NCI-H1092 treated with DMSO at 0.1 percent for 48 hours (cell line): ENCODE results near the gene TRIM45.
A peak's percentile ranks its signal among the peaks of the same experiment; 100 is the strongest.

Source experiments
- DNase-seq: peaks from one replicate; lab custom pipeline; 2025; lab: John Stamatoyannopoulos, UW

The TRIM45 gene

GRCh38 chr1:117098287-117098890, 23.2 kb downstream of the TRIM45 start:
- DNase-seq, result no peak

- DNase-seq, result no peak
Measured at GRCh38 chr1:117097443-117097842, 24.1 kb downstream of the TRIM45 start.

- DNase-seq, result no peak
Measured at GRCh38 chr1:117096951-117097408, 24.6 kb downstream of the TRIM45 start.

- no peak for DNase-seq
Measured at GRCh38 chr1:117094841-117095604, 26.5 kb downstream of the TRIM45 start.

DNA sequence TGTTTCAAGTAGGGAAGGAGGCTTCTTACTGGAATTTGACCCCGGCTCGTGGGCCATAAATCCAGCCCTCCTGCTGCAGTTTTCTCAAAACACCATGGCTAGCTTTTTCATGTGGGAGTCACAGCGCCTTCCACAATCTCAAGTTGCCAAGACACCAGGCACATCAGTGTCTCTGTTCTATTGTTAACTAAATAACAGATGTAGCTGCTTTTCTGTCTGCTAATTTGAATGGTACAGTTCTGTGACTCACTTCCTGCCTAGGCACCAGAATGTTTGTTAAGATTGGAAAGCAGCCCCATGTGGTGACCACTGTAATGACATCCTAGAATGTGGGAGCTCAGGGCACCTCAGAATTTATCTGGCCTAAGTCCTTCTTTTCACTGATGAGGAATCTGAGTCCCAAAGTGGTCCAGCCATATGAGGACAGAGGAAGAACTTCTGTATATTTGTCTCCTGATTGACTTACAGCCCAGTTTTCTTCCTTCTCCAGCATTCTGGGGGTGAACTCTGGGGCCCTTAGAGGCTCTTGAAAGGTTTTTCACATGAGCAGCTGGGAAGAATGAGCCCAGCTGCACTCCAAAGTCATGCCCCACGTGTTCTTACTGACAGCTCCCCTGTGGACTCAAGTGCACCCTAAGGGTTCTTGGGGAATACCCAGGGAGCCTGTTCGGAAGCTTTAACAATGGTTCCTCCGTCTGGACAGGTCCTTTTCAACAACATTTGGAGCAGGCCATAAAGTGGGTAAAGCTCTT, 27.5 kb downstream of the TRIM45 start:
- no peak for DNase-seq

DNA sequence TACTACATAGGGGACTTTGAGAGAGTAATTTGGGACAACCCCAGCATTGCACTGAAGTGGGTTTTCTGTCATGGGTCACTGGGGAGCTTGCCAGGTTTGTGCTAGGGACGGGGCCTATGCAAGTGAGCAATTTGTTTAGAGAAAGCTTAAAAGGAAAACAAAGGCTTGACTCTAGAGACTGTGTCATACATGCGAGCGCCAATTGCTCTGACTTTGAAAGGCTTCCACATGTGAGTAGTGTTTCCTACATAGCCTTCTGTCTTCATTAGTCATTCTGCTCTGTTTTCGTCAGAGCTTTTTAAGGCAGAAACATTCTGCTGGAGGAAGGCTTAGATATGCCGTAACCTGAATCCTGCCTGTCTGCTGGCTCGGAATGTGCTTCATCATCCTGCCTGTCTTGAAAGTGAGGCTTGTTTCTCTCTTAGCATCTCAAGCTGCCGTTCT, 28.4 kb downstream of the TRIM45 start:
- DNase-seq, result no peak

GRCh38 chr1:117092594-117092993, 29.0 kb downstream of the TRIM45 start:
- DNase-seq, result no peak

DNA sequence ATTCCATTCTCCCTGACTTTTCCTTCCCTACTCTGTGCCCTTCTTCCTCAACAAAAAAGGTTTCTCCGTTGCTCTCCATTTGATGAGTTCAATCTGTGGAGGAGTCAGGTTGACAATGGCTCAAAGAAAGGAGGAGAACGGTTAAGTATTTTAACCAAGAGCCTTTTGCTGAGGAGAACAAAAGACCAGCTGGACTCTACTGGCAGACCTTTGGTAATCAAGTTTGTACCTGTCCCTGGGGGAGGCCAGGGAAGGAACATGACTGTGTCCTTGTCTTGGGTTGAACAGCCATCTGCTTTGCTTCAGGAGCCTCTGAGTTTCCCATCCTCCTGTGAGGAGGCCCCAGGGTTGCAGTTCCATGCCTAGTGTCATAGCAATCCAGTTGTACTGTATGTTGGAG, 31.6 kb downstream of the TRIM45 start:
- no peak for DNase-seq

DNA sequence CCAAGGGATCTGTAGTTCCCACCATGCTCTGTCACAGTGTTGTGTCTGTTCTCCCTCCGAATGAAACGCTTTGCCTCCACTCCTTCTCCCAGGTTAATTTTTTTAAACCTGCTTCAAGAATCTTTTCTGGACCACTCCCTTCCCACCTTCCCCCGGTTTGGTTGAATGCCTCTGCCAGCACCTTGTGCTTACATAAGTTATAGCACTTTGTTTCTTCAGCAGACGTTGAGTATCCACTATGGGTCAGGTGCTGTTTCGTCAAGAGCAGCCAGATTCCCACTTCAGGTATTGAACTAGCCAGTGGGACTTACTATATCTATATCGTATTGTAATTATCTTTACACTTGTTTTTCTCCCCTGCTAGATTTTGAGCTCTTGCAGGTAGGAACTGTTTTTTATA, 33.9 kb downstream of the TRIM45 start:
- no peak for DNase-seq

DNA sequence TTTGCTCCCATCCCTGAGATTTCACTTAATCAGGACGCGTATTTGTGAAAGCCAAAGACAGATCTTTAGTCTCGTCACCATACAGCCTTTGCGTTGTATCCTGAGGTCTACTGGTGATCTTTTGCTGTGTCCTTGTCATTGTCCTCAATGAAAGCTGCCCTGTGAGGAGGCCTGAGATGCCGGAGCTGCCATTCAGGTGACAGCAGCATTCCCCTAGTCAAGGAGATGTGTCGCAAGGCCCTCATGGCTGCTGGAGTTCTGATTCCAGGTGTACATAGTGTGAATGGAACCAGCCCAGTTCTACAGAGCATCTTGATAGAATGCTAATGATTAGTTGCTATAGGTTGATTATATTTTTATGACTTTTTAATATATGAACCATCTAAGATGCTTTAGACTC, 37.3 kb downstream of the TRIM45 start:
- no peak for DNase-seq

GRCh38 chr1:117079737-117080136, 41.8 kb downstream of the TRIM45 start:
- DNase-seq, result no peak

GRCh38 chr1:117077267-117077666, 44.3 kb downstream of the TRIM45 start:
- DNase-seq, result no peak

DNA sequence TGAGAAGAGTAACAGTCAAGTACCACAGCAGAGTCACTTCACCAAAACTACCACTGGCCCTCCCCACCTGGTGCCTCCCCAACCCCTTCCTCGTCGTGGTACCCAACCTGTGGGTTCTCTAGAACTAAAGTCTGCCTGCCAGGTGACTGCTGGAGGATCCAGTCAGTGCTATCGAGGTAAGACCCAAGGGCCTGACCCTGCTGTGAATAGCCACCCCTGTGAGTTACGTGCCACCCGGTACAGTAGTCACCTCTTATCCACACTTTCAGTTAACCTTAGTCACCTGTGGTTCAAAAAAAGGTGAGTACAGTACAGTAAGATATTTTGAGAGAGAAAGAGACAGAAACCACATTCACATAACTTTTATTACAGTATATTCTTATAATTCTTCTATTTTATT, 44.9 kb downstream of the TRIM45 start:
- no peak for DNase-seq

- no peak for DNase-seq
Measured at GRCh38 chr1:117070124-117070523, 51.4 kb downstream of the TRIM45 start.

GRCh38 chr1:117069220-117069844, 52.2 kb downstream of the TRIM45 start:
- no peak for DNase-seq

GRCh38 chr1:117068580-117068979, 53.0 kb downstream of the TRIM45 start:
- DNase-seq, result no peak

GRCh38 chr1:117067533-117068370, 53.8 kb downstream of the TRIM45 start:
- peak; percentile 62 for DNase-seq

DNA sequence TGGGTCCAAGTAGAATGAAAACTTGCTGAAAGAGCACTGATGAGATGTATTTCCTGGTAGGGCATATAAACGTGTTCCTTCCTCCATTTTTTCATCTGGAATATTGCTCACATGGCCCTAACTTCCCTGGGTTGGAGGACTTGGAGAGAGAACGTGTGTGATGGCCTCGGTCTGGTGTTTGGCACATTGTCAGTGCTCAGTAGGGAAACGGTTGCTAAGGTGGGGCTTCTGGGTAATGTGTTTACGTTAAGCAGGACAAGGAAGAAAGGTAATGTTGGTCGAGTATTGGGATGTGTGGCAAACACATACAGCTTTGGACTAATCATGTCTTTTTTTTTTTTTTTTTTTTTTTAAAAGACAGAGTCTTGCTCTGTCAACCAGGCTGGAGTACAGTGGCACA, 55.2 kb downstream of the TRIM45 start:
- DNase-seq, result no peak

DNA sequence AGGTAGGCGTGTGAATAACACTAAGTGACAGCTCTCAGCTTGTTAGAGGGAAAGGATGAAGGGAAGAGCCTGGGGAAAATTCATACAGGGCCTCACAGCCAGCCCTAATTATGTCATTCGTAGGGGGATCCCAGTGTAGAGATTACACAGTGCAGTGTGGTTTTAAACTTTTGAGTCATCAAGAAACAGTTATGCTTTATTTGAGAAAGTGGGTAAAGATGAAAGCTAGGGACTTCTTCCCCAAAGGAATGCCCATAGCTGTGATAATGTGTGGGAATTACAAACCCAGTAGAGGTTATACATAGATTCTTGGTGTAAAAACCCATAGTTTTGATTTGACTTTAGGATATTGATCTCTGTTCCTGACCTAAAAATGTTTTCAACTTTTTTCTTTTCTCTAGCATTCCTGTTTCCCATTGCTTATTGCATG, 59.5 kb downstream of the TRIM45 start:
- DNase-seq, result no peak
